PC-3 (cell line): ENCODE data around the gene CFAP45. TPM values are rescaled to one million over a fixed set of nuclear protein-coding genes. Genes with fewer than 3 reads are reported as not detected.

Experiments
- ATAC-seq: fragments of 200-7000 bp; cut with Tn5 transposase; 2 replicates; pipeline ENCODE4 v1.9.1; 2020; ENCODE audit warnings: mild to moderate bottlenecking, moderate library complexity
- BruUV-seq: library from RNA; stranded (reverse); fragments of 400-500 nt; replicated peaks from 2 replicates; lab custom pipeline; 2021; lab: Mats Ljungman, UMichigan
- CTCF ChIA-PET: fragments of 300-600 bp; sonication (Branson Sonifier 250); formaldehyde crosslinking; loops from one replicate; lab custom pipeline; 2022; ENCODE audit warnings: antibody characterized with exemption; lab: Charles Lee
- POLR2A ChIA-PET: fragments of 300-600 bp; sonication (Branson Sonifier 250); formaldehyde crosslinking; loops from one replicate; lab custom pipeline; 2022; ENCODE audit warnings: antibody characterized with exemption; ENCODE audit not compliant: unreplicated experiment; lab: Charles Lee
- DNase-seq: peaks from one replicate; pipeline ENCODE4 v3.0.0-alpha.2; 2015
- H2AFZ ChIP-seq: fragments of 300-600 bp; sonication (generic); 2 replicates; pipeline ENCODE4 v1.6.0; 2016; ENCODE audit warnings: antibody characterized with exemption, low read length
- H3F3A ChIP-seq: fragments of 300-600 bp; sonication (generic); one replicate; pipeline ENCODE4 v1.6.0; 2017; ENCODE audit warnings: antibody characterized with exemption, low read length, control low read depth, mild to moderate bottlenecking; ENCODE audit not compliant: unreplicated experiment
- H3K27ac ChIP-seq: fragments of 300-600 bp; sonication (generic); 2 replicates; pipeline ENCODE4 v1.5.1; 2016; ENCODE audit warnings: mild to moderate bottlenecking, low read length
- H3K27me3 ChIP-seq: fragments of 300-600 bp; sonication (generic); 2 replicates; pipeline ENCODE4 v1.6.1; 2016; ENCODE audit warnings: low read length, mixed read lengths
- H3K36me3 ChIP-seq: fragments of 300-600 bp; sonication (generic); 2 replicates; pipeline ENCODE4 v1.6.1; 2016; ENCODE audit warnings: low read depth, mixed run types, low read length, mixed read lengths
- H3K4me1 ChIP-seq: fragments of 300-600 bp; sonication (generic); 2 replicates; pipeline ENCODE4 v1.5.1; 2016; ENCODE audit warnings: low read length; ENCODE audit not compliant: insufficient read depth
- H3K4me2 ChIP-seq: fragments of 300-600 bp; sonication (generic); 2 replicates; pipeline ENCODE4 v1.6.0; 2016; ENCODE audit warnings: low read length
- H3K4me3 ChIP-seq: fragments of 300-600 bp; sonication (generic); 2 replicates; pipeline ENCODE4 v1.5.1; 2016; ENCODE audit warnings: mild to moderate bottlenecking, low read length, mixed read lengths
- H3K79me2 ChIP-seq: fragments of 300-600 bp; sonication (generic); 2 replicates; pipeline ENCODE4 v1.6.1; 2017; ENCODE audit warnings: low read length, mixed read lengths
- H3K9ac ChIP-seq: fragments of 300-600 bp; sonication (generic); 2 replicates; pipeline ENCODE4 v1.6.0; 2016; ENCODE audit warnings: mild to moderate bottlenecking, low read length
- H3K9me2 ChIP-seq: fragments of 300-600 bp; sonication (generic); replicated peaks from 2 replicates; pipeline ENCODE4 v1.6.1; 2016; ENCODE audit warnings: mixed run types, low read length, mixed read lengths
- H3K9me3 ChIP-seq: fragments of 300-600 bp; sonication (generic); 2 replicates; pipeline ENCODE4 v1.6.1; 2016; ENCODE audit warnings: low read length, mixed read lengths
- H4K20me1 ChIP-seq: fragments of 300-600 bp; sonication (generic); 2 replicates; pipeline ENCODE4 v1.6.1; 2016; ENCODE audit warnings: low read length, mixed read lengths
- EZH2 ChIP-seq: fragments of 300-600 bp; sonication (generic); IDR thresholded peaks from one replicate; pipeline ENCODE4 v1.6.1; 2017; ENCODE audit warnings: antibody characterized with exemption, mild to moderate bottlenecking, low read length; ENCODE audit not compliant: unreplicated experiment
- EZH2phosphoT487 ChIP-seq: fragments of 300-600 bp; sonication (generic); IDR thresholded peaks from 2 replicates; pipeline ENCODE4 v1.6.1; 2018; ENCODE audit warnings: mild to moderate bottlenecking, antibody characterized with exemption, low read length, borderline replicate concordance
- intact Hi-C: fragments of 100-400 bp; cut with micrococcal nuclease; formaldehyde crosslinking; loops from 2 replicates; pipeline ENCODE4 v1.9.0; 2023
- total RNA-seq: library from RNA; depleted of rRNA; stranded (reverse); fragments of >200 nt; gene quantifications from 2 replicates; pipeline ENCODE4 v1.2.3, GENCODE V29; 2014
- TF ChIP-seq, protein P1 (sequence below): fragments of 300-600 bp; sonication (generic); conservative IDR thresholded peaks from 2 replicates; pipeline ENCODE4 v1.5.1; 2017; ENCODE audit warnings: antibody characterized with exemption, low read depth, mild to moderate bottlenecking, low read length

CFAP45 gene
- total RNA-seq, 1 experiment from 2014 or later: 1.6 TPM

DNA sequence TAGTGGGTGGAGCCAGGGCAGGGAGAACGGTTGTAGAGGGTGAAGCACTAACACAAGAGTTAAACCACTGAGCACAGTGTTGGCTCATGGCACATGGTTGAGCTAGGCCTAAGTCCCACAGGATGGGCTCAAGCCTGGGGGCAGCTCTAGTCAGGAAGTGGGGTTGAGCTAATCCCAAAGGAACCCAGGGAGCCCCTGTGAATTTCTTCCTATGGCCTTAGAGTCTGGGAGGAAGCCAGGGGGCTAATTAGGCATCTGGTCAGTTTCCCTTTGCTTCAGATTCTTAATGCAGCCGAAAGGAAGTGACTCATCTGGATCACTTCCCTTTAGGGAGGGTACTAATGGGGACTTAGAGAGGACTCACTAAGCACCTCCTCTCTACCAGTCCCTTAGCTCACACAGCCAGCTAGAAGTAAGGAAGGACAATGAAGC, 10.1 kb downstream of the CFAP45 start:
- Histone ChIP-seq H3F3A (no peaks in the 10 kb centered on the region), H3K9ac (peak overlapping the region; percentile 65), H3K27ac (peak overlapping the region; percentile 86), H3K79me2 (no peaks in the 10 kb centered on the region), H3K9me2 (no peaks in the 10 kb centered on the region), H3K4me1 (peaks cover 27% of the 10 kb centered on the region), H4K20me1 (no peaks in the 10 kb centered on the region), H2AFZ (peak overlapping the region; percentile 44), H3K27me3 (no peaks in the 10 kb centered on the region), H3K4me3 (peak overlapping the region; percentile 2; the same call in 1 of the 2 replicates), H3K4me2 (peak overlapping the region; percentile 51), H3K36me3 (no peaks in the 10 kb centered on the region), H3K9me3 (no peaks in the 10 kb centered on the region)
- ChIA-PET POLR2A (no interaction called here), CTCF (interaction anchor here (0.6 to 6.0 kb wide), 9 partner anchors 40 to 117 kb away, joined by 3 to 144 read pairs (median 5); no protein-coding TSS in a partner anchor)
- intact Hi-C loops: loop anchor here (2.0 to 5.0 kb wide), 2 partner anchors 35 to 678 kb away; no protein-coding TSS in a partner anchor
- TF ChIP-seq EZH2: no peak
- TF ChIP-seq, protein P1, sequence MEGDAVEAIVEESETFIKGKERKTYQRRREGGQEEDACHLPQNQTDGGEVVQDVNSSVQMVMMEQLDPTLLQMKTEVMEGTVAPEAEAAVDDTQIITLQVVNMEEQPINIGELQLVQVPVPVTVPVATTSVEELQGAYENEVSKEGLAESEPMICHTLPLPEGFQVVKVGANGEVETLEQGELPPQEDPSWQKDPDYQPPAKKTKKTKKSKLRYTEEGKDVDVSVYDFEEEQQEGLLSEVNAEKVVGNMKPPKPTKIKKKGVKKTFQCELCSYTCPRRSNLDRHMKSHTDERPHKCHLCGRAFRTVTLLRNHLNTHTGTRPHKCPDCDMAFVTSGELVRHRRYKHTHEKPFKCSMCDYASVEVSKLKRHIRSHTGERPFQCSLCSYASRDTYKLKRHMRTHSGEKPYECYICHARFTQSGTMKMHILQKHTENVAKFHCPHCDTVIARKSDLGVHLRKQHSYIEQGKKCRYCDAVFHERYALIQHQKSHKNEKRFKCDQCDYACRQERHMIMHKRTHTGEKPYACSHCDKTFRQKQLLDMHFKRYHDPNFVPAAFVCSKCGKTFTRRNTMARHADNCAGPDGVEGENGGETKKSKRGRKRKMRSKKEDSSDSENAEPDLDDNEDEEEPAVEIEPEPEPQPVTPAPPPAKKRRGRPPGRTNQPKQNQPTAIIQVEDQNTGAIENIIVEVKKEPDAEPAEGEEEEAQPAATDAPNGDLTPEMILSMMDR: no peak
- no peak for TF ChIP-seq EZH2phosphoT487
- DNase-seq (peak; percentile 96), ATAC-seq (peak; percentile 82)
- no TSS peak for BruUV-seq

DNA sequence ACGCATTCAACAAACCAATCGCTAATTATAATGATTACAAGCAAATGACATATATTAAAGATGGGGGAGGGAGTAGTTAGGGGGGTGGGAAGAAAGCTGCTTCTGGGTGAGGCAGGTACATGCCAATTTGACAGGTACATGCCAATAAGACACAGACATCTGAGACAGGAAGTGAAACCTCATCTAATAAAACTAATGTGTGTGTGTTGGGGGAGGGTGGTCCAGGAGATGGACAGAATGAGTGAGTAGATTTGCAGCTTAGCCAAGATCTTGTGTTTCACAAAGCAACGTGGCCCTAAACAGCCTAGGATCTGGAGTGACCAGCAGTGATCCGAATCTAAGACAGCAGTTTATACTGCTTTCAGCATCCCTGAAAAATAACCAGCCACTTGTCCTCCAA, 10.8 kb downstream of the CFAP45 start:
- DNase-seq (peak; percentile 64), ATAC-seq (peak; percentile 29)
- BruUV-seq: no TSS peak
- intact Hi-C loops: no loop called here
- no peaks in the 10 kb centered on the region for H3K9me3 ChIP-seq
- TF ChIP-seq EZH2 (no peak), EZH2phosphoT487 (no peak)
- TF ChIP-seq, protein P1: no peak
- H3K27ac ChIP-seq: peak overlapping the region; percentile 86
- no peaks in the 10 kb centered on the region for H3K36me3 ChIP-seq
- peak overlapping the region; percentile 51 for H3K4me2 ChIP-seq
- H3K4me3 ChIP-seq: peak overlapping the region; percentile 2; the same call in 1 of the 2 replicates
- POLR2A ChIA-PET: no interaction called here
- peaks cover 28% of the 10 kb centered on the region for H3K4me1 ChIP-seq
- H3F3A ChIP-seq: no peaks in the 10 kb centered on the region
- H3K9ac ChIP-seq: peak overlapping the region; percentile 65
- H2AFZ ChIP-seq: peak overlapping the region; percentile 44; the same call in 1 of the 2 replicates
- H3K79me2 ChIP-seq: no peaks in the 10 kb centered on the region
- H3K9me2 ChIP-seq: no peaks in the 10 kb centered on the region
- no peaks in the 10 kb centered on the region for H4K20me1 ChIP-seq
- CTCF ChIA-PET: interaction anchor here (0.5 to 5.2 kb wide), 5 partner anchors 39 to 212 kb away, joined by 4 to 105 read pairs (median 5); no protein-coding TSS in a partner anchor
- H3K27me3 ChIP-seq: no peaks in the 10 kb centered on the region

DNA sequence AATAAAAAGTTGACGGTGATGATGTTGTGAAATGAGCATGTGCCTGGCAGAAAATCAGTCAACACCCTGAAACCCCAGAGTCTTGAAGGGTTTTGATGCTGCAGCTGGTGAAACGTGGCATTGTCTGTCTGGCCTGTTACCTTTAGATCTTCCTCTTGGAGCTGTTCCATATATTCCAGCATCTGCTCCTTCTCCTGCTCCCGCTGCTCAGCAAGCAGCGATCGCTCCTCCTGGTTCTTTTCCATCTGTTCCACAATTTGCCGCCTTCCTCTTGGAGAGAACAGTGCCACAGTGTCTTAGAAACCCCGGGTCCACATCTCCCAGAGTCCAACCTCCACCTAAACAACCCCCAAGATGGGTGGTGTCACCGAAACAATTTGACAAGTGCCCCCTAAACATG, 15.7 kb downstream of the CFAP45 start:
- Histone ChIP-seq H3K4me1 (peaks cover 54% of the 10 kb centered on the region), H3K4me3 (no peak overlapping the region), H3K4me2 (no peak overlapping the region), H3F3A (peaks cover 11% of the 10 kb centered on the region), H3K9ac (no peak overlapping the region), H4K20me1 (no peaks in the 10 kb centered on the region), H3K9me3 (no peaks in the 10 kb centered on the region), H3K79me2 (no peaks in the 10 kb centered on the region), H2AFZ (no peak overlapping the region), H3K27me3 (no peaks in the 10 kb centered on the region), H3K9me2 (no peaks in the 10 kb centered on the region), H3K27ac (no peak overlapping the region), H3K36me3 (no peaks in the 10 kb centered on the region)
- intact Hi-C loops: loop anchor here (1.0 kb wide), 1 partner anchor 30 kb away; no protein-coding TSS in a partner anchor
- POLR2A ChIA-PET: no interaction called here
- no peak for ATAC-seq
- BruUV-seq: no TSS peak
- CTCF ChIA-PET: no interaction called here
- no peak for DNase-seq
- TF ChIP-seq EZH2 (no peak), EZH2phosphoT487 (no peak)
- TF ChIP-seq, protein P1: no peak
